ENCODE measurements around the gene IL1A.

GRCh38 chr2:112779598-112779997, 4.7 kb downstream of the IL1A start:
- TF ChIP-seq POLR2A (IDR thresholded peaks at IDR 0.05) = no peak
- TF ChIP-seq, protein P1, sequence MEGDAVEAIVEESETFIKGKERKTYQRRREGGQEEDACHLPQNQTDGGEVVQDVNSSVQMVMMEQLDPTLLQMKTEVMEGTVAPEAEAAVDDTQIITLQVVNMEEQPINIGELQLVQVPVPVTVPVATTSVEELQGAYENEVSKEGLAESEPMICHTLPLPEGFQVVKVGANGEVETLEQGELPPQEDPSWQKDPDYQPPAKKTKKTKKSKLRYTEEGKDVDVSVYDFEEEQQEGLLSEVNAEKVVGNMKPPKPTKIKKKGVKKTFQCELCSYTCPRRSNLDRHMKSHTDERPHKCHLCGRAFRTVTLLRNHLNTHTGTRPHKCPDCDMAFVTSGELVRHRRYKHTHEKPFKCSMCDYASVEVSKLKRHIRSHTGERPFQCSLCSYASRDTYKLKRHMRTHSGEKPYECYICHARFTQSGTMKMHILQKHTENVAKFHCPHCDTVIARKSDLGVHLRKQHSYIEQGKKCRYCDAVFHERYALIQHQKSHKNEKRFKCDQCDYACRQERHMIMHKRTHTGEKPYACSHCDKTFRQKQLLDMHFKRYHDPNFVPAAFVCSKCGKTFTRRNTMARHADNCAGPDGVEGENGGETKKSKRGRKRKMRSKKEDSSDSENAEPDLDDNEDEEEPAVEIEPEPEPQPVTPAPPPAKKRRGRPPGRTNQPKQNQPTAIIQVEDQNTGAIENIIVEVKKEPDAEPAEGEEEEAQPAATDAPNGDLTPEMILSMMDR (IDR thresholded peaks at IDR 0.05) = no peak
